Effector memory CD4-positive, alpha-beta T cell (primary cell): ENCODE results near the gene NHEJ1.

ENCODE experiments used
- DNase-seq, 3 donors: peaks; one replicate each; pipeline ENCODE4 v3.0.0-alpha.2; 2020
- H3K27ac ChIP-seq: 2 replicates; pipeline ENCODE4 v1.7.0; 2013; ENCODE audit warnings: mild to moderate bottlenecking, low read length, moderate library complexity; ENCODE audit not compliant: insufficient read depth, poor library complexity, severe bottlenecking
- H3K27me3 ChIP-seq: replicated peaks from 2 replicates; pipeline ENCODE4 v1.7.0; 2013; ENCODE audit warnings: mild to moderate bottlenecking, low read length; ENCODE audit not compliant: insufficient read depth, control insufficient read depth, poor library complexity, severe bottlenecking
- H3K36me3 ChIP-seq: 2 replicates; pipeline ENCODE4 v1.7.0; 2013; ENCODE audit warnings: mild to moderate bottlenecking, low read length, moderate library complexity; ENCODE audit not compliant: control insufficient read depth, insufficient read depth
- H3K4me1 ChIP-seq: 2 replicates; pipeline ENCODE4 v1.7.0; 2013; ENCODE audit warnings: low read length, mild to moderate bottlenecking; ENCODE audit not compliant: control insufficient read depth, insufficient read depth, poor library complexity, severe bottlenecking
- H3K4me3 ChIP-seq: 2 replicates; pipeline ENCODE4 v1.7.0; 2013; ENCODE audit warnings: low read length, low read depth, mild to moderate bottlenecking; ENCODE audit not compliant: insufficient read depth, poor library complexity, severe bottlenecking
- H3K9me3 ChIP-seq: 2 replicates; pipeline ENCODE4 v1.7.0; 2013; ENCODE audit warnings: mild to moderate bottlenecking, low read length, moderate library complexity; ENCODE audit not compliant: control insufficient read depth

Gene NHEJ1

DNA sequence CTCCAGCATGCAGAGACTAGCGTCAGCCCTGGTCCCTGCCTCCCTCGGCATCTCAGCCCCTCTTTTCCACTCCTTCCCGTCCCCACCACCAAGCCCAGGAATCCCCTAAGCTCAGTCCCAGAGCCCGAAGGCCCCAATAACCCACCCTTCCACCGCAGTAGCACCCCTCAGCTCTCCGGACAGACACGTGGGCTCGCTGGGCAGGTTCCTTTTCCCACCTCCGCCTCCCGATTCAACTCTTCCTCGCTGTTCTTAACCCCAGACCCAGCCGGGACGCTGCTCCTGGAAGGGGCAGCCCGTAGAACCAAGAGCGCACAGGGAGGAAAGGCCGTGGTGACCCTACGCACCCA lies 101.3 kb downstream of the NHEJ1 start:
- H3K27ac ChIP-seq: no peak overlapping the region
- no peaks in the 10 kb centered on the region for H3K9me3 ChIP-seq
- DNase-seq: no peak
- no peak overlapping the region for H3K4me3 ChIP-seq
- H3K4me1 ChIP-seq: peaks cover 34% of the 10 kb centered on the region
- H3K36me3 ChIP-seq: no peaks in the 10 kb centered on the region
- peaks cover 68% of the 10 kb centered on the region for H3K27me3 ChIP-seq

DNA sequence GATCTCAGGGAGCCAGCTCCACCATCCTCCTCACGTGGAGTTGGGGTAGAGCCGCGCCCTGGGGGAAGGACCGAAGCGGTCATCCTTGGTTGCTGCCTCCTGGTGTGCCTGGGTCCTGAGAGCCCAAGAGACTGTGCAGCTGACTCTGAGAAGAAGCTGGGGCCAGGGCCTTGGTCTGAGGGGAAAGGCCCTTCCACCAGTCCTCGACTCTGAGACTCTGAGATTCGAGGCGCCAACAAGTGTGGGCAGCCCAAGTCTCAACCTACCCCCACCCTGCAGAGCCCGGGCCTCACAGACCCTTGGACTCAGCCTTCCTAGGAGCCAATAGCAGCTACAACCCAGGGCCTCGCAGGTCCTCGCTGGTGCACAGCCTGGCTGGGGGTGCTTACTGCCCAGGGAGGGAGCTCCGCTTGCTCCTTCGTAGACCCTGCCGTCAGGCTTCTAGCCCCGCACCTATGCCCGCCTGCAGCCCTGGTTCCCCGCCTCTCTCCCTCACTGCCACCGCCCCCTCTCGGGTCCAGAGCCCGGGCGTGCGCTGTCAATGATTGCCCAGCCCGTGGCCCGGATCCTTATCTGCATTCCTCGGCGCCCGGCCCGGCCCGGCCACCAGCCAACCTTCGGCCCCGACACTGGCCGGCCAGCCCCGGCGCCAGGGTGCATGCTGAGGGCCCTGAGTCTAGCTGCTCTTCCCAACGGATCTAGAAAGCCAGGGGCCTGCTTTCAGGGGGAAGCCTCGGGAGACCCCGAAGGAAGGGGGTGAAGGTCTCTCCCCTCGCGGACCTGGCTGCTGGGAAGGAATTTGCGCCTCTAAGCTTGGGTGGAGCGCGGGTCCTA lies 101.9 kb downstream of the NHEJ1 start:
- Histone ChIP-seq H3K27ac (no peak overlapping the region), H3K4me1 (peaks cover 34% of the 10 kb centered on the region), H3K4me3 (peak overlapping the region; percentile 35), H3K9me3 (no peaks in the 10 kb centered on the region), H3K36me3 (no peaks in the 10 kb centered on the region), H3K27me3 (peaks cover 68% of the 10 kb centered on the region)
- no peak for DNase-seq

GRCh38 chr2:219057709-219058540 lies 102.7 kb downstream of the NHEJ1 start:
- Histone ChIP-seq H3K4me1 (peaks cover 34% of the 10 kb centered on the region), H3K36me3 (no peaks in the 10 kb centered on the region), H3K27ac (no peak overlapping the region), H3K4me3 (peak overlapping the region; percentile 35), H3K9me3 (no peaks in the 10 kb centered on the region), H3K27me3 (peaks cover 68% of the 10 kb centered on the region)
- DNase-seq: peak; percentile 47 to 62 (median 53)

DNA sequence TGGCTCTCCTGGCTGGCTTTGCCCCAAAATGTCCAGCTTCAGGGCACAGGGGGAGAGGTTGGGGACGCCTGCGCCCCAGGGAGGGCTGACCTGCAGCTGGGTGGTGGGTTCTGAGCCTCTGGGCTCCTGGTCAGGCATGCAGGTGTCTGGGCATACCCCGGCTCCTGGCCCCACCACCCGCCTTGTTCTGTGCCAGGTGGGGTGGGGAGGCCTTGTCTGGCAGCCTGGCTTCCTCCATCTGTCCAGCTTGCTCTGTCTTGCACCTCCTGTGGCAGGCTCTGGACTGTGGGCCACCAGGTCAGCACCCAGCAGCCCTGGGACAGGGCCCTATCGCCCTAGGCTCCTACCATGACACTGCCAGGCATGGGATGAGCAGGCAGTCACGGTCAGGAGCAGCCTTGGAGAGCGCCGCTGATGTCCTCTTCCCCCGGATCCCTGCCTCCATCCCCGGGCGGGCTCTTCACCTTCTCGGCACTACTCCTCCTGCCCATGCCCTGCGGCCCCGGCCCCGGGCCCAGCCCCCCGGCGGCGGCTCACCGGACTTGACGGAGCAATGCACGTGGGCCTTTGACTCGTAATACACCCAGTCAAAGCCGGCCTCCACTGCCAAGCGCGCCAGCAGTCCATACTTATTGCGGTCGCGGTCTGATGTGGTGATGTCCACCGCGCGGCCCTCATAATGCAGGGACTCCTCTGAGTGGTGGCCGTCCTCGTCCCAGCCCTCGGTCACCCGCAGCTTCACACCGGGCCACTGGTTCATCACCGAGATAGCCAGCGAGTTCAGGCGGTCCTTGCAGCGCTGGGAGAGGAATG lies 103.5 kb downstream of the NHEJ1 start:
- Histone ChIP-seq H3K27me3 (peaks cover 61% of the 10 kb centered on the region), H3K9me3 (no peaks in the 10 kb centered on the region), H3K36me3 (no peaks in the 10 kb centered on the region), H3K27ac (no peak overlapping the region), H3K4me1 (peaks cover 34% of the 10 kb centered on the region), H3K4me3 (no peak overlapping the region)
- DNase-seq: no peak

- no peak for DNase-seq
- Histone ChIP-seq H3K4me1 (peaks cover 34% of the 10 kb centered on the region), H3K36me3 (no peaks in the 10 kb centered on the region), H3K27me3 (peaks cover 54% of the 10 kb centered on the region), H3K4me3 (no peak overlapping the region), H3K9me3 (no peaks in the 10 kb centered on the region), H3K27ac (no peak overlapping the region)
Measured at GRCh38 chr2:219056176-219056895, 104.3 kb downstream of the NHEJ1 start.

GRCh38 chr2:219054956-219055903 lies 105.4 kb downstream of the NHEJ1 start:
- Histone ChIP-seq H3K27me3 (peaks cover 45% of the 10 kb centered on the region), H3K36me3 (no peaks in the 10 kb centered on the region), H3K27ac (no peak overlapping the region), H3K4me3 (no peak overlapping the region), H3K4me1 (peaks cover 28% of the 10 kb centered on the region), H3K9me3 (no peaks in the 10 kb centered on the region)
- no peak for DNase-seq

GRCh38 chr2:219049282-219049681 lies 111.3 kb downstream of the NHEJ1 start:
- Histone ChIP-seq H3K36me3 (no peaks in the 10 kb centered on the region), H3K27me3 (no peaks in the 10 kb centered on the region), H3K27ac (no peak overlapping the region), H3K4me1 (no peaks in the 10 kb centered on the region), H3K4me3 (no peak overlapping the region), H3K9me3 (no peaks in the 10 kb centered on the region)
- DNase-seq: no peak

- Histone ChIP-seq H3K36me3 (no peaks in the 10 kb centered on the region), H3K4me3 (no peak overlapping the region), H3K4me1 (peaks cover under 1% of the 10 kb centered on the region), H3K9me3 (no peaks in the 10 kb centered on the region), H3K27me3 (peaks cover 16% of the 10 kb centered on the region), H3K27ac (no peak overlapping the region)
- no peak for DNase-seq
Measured at GRCh38 chr2:219045937-219046550, 114.6 kb downstream of the NHEJ1 start.
